GM21717 (cell line): ENCODE results near the gene OR52K1.
"Not testable (repeated sequence)": the region's sequence is repeated elsewhere in the genome, so short reads cannot be mapped to it uniquely, and the experiment has no call there.

Experiments
- ATAC-seq: cut with Tn5 transposase; IDR thresholded peaks from one replicate; pipeline ENCODE4 v1.9.1; 2021; ENCODE audit warnings: mild to moderate bottlenecking, moderate library complexity; ENCODE audit not compliant: unreplicated experiment

OR52K1 gene

DNA sequence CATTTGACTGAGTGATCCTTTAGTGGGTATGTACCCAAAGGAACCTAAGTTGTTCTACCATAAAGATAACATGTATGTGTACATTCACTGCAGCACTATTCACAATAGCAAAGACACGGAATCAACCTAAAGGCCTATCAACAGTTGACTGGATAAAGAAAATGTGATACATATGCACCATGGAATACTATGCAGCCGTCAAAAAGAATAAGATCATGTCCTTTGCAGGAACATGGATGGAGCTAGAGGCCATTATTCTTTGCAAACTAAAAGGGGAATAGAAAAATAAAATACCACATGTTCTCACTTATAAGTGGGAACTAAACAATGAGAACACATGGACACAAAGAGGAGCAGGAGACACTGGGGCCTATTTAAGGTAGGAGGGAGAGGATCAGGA is 9.0 kb downstream of the OR52K1 start:
- not testable (repeated sequence) for ATAC-seq

DNA sequence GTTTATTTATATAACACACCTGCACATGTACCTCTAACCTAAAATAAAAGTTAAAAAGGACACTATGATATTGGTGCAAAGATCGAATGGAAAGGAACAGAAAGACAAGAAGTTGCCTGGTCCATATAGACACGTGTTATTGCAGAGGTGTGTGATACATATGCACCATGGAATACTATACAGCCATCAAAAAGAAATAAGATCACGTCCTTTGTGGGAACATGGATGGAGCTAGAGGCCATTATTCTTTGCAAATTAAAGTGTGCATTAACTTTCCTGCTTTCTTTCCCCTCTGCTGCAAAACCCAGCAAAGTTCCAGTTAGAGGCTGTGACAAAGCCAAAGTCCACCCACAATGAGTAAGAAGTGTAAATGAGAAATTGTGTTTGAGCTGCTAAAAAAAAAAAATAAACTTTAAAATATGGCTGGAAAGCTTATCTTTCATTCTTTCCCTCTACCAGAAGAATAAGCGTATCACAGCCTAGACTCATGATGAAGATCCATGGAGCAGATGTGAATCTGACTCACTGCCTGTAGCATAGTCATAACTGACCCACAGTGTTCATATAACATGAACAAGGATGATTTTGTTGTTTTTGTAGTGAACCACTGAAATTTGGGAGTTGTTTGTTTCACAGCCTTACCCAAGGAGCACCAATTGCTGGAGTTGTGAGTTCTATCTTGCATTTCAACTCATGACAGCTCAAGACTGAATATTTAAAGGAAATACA is 9.6 kb downstream of the OR52K1 start:
- no peak for ATAC-seq

DNA sequence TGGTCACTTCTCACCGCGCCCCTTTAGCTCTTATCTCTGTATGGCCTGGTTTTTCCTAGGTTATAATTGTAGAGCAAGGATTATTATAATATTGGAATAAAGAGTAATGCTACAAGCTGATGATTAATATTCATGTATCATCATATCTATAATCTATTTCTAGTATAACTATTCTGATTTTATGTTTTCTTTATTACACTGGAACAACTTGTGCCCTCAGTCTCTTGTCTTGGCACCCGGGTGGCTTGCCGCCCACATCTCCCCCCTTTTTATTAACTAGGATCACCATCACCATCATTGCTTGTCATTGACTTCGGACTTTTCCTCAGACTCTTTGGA is 11.0 kb downstream of the OR52K1 start:
- ATAC-seq = no peak

DNA sequence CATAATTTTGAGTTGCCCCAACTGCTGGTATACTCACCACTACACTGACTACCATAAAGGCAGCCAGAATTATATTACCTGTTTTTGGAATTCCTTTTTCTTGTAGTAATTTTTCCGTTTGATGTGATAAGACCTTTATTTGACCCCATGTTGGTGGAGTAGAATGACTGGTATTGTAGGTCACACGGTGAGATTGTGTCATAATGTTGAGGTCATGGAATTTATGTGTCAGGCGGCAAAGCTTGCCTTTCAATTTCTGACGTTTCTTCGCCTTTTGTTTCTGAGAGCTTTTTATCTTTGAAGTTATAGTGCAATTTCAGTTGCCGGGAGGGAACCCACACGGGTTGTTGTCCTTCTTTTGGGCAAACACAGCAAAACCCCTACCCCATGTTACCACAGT is 13.0 kb downstream of the OR52K1 start:
- no peak for ATAC-seq

DNA sequence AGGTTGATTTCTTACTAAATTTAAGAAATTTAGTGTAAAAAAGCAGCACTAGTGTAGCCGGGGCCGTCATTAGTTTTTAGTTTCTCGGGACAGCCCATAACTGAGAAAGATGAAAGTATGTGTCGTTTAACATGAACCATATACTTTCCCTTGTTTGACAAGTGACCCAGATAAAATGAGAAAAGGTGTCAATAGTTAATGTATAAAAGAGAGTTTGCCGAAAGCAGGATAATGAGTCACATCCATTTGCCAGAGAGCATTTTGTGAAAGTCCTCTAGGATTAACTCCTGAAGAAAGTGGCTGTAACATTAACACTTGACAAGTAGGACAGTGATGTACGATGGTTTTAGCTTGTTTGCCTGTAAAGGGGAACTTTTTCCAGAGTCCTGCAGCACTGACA is 13.5 kb downstream of the OR52K1 start:
- no peak for ATAC-seq

DNA sequence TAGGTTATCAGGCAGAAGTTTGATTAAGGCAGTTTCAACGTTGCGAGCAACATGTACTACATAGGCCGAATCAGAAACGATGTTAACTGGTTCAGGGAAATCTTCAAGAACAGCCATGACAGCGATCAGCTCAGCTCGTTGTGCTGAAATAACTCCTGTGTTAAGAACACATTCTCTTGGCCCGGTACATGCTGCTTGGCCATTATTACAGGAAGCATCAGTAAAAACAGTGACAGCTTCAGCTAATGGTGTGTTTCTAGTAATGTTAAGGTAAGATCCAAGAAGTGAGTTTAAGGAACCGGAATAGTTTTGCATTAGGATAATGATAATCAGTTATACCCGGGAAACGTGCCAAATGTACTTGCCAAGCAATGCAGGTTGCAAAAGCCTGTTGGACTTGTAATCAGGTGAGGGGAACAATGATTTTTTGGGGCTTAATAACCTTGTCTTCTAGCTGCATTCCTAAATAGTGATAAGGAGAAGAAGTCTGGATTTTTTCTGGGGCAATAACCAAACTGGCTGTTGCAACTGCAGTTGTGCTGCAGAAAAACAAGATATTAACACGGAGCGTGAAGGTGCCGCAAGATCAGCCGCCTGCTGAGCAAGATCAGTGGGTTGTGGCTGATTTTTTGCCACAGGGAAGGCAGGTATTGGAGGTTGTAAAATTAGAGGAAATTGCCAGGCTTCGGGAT is 14.3 kb downstream of the OR52K1 start:
- no peak for ATAC-seq

DNA sequence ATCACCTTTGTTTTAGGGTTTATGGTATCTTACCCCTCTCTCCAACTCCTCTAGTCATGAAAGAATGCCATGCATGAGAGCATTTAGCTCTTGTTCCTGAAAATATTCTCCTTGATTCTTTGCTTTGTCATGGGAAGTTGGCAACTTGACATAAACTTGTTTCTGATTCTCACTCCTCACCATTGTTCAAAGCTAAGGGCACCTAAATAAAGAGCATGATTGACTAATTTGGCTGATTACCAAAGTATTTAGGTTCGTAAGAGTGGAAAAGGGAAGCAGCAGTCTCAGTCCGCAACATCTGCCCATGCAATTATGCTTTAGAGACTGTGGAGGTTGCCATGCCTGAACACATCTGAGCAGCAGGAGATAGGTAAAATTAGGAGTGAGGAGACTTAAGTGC is 26.4 kb downstream of the OR52K1 start:
- ATAC-seq = no peak

DNA sequence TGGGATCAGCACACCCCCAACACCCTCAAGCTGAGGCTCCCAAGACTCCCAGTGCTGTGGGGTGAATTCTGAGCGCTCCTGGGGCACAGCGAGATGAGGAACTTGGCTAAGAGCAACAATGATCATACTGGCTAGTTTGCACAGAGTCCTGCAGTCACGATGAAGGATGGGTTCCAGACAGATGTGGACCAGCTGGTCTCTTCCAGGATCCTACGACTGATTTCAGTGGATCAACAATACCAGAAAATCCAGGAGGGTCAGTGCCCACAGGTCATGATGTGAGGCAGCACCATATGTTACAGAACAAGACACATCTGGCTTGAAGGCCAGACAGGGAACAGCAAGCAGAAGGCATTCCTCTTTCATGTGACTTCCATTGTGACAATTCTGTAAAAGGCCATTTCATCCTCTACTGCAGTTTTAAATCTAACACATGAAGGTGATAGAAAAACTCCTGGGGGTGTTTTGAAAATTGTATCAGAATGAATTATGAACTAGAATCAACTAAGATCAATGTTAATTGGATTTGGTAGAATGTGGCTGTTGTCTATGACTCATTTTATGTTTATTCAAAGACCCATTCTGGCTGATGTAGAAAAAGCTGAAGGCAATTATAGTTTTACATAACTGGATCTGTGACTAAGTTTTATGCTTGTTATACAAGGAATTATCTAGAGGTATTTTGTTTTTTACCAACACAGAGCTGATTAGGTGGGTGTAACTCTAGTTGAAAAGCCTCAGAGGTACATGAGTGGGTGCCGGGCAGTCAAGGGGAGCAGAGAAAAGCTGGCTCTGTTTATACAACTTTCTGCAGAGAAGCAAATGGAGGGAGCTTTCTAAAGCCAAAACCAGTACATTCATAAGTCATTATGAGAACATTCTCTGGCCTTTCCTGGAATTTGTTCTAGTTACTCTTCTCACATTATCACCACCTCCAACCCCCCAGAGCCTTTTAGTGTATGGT is 29.1 kb downstream of the OR52K1 start:
- no peak for ATAC-seq

DNA sequence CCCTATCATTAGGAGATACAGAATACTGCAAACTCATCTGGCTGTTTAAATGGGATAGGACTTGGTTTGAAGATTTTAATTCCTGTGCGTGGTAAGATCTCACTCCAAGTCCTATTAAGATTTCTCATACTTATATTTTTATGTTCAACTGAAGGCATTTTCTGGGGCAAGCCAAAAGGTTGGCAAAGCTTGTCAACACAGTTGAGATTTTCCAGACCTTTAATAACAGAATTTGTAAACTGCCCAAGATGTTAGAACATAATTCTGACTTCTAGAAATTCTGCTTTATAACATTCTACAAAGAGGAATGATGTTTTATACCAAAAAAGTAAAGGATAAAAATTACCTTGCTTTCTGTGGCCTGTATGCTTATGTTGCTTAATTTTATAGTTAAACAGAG is 31.8 kb downstream of the OR52K1 start:
- no peak for ATAC-seq

DNA sequence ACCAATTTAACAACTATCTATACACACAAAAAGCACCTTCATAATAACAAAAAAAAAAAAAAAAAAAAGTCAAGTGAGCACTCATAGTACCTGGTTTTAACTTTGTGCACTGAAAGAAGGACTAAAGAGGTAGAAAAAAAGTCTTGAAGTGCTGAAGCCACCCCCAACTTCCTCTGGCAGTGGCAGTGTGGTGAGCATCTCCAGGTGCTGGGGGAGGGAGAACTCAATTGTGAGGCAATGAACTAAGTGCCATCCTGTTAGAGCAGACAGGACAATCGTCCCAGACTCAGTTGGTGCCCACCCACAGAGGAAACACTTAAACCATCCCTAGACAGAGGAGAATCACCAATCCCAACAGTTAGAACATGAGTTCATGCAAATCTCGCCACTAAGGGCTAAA is 39.9 kb downstream of the OR52K1 start:
- no peak for ATAC-seq

DNA sequence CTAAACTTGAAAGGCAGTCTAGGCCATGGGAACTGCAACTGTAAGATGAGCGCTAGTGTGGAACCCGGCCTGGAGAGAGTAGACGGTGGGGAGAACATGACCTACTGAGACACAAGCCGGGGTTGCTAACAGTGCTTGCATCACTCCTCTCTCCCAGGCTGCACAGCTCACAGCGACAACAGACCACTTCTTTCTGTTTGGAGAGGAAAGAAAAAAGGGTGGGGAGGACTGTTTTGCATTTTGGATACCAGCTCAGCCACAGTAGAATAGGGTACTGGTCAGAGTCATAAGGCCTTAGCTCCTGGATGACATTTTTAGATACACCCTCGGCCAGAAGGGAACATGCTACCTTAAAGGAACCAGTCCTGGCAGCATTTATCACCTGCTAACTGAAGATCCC is 40.3 kb downstream of the OR52K1 start:
- no peak for ATAC-seq

DNA sequence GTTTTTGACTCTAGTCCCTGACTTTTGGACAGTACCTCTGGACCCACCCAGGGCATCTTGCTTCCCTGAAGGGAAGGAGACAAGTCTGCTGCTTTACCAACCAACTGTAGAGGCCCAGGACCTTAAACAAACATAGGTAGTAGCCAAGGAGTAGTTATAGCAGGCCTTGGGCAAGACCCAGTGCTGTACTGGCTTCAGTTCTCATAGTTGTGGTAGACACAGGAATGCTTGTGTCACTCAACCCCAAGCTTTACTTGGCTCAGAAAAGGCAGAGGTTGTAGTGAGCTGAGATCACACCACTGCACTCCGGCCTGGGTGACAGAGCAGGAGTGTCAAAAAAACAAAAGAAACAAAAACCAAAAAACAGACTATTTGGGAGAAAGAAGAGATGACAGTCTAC is 41.2 kb downstream of the OR52K1 start:
- ATAC-seq = no peak

DNA sequence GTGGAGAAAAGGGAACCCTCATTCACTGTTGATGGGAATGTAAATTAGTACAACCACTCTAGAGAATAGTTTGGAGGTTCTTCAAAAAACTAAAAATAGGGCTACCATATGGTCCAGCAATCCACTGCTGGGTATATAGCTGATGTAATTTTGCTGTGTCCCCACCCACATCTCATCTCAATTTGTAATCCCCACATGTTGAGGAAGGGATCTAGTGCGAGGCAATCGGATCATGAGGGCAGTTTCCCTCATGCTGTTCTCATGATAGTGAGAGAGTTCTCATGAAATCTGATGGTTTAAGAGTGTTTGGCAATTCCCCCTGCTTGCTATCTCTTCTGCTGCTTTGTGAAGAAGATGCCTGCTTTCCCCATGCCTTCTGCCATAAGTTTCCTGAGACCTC is 45.5 kb downstream of the OR52K1 start:
- no peak for ATAC-seq

DNA sequence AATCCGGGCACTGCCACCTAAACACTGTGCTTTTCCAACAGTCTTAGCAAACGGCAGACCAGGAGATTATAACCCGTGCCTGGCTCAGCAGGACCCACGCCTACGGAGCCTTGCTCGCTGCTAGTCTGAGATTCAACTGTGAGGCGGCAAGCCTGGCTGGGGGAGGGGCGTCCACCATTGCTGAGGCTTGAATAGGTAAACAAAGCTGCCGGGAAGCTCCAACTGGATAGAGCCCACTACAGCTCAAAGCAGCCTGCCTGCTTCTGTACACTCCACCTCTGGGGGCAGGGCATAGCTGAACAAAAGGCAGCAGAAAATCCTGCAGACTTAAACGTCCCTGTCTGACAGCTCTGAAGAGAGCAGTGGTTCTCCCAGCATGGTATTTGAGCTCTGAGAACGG is 49.2 kb downstream of the OR52K1 start:
- ATAC-seq = not testable (repeated sequence)

DNA sequence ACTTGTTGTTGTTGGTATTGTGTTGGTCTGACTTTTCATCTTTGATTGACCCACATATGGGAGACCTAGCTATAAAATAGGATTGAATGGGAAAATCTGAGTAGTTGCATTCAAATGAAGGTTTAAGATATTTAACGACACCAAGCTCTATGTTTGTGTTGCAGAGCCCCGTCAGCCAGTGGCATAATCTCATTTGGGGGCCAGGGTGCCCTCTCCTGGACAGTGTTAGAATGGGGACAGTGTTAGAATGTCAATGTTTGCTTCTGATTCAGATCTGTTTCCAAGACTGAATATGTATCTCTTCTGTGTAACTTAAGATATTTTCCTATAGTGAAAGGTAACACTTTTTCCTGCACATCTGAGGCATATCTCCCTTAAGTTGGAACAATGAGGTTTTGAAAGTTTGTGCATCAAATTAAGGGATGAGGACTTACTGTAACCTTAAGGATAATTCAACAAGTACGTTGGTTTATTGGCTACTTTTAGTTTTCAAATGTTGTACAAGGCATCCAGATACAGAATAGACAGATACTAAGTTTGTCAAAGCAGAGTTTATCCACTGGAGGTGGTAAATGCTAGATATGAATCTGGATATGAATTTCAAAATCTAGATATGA is 57.3 kb downstream of the OR52K1 start:
- ATAC-seq = peak; percentile 68

DNA sequence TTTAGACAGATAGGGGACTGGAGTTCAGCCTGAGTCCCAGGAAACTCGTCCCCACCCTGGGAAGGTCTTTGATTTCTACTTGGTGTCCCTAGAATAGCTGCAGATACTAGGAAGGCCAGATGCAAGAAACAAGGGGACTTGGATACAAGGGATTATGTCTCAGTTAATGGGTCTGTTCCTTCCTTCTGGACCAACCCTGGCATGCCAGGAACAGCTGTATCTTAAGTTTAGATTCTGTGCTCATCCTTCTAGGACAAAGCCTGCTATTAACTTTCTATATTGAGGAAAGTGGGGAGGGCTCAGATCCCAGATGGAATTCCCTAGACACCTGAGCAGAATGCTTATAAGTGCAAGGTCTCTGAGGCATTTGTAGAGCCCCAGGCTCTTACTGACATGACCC is 58.6 kb downstream of the OR52K1 start:
- no peak for ATAC-seq
